Stimulated activated naive CD4-positive, alpha-beta T cell (primary cell): ENCODE results near the gene AOC2.
"Not testable (repeated sequence)": the region's sequence is repeated elsewhere in the genome, so short reads cannot be mapped to it uniquely, and the experiment has no call there.

Experiments used
- DNase-seq, 6 experiments: peaks; one replicate each; lab custom pipeline; 2025; lab: John Stamatoyannopoulos, UW

Gene AOC2

DNA sequence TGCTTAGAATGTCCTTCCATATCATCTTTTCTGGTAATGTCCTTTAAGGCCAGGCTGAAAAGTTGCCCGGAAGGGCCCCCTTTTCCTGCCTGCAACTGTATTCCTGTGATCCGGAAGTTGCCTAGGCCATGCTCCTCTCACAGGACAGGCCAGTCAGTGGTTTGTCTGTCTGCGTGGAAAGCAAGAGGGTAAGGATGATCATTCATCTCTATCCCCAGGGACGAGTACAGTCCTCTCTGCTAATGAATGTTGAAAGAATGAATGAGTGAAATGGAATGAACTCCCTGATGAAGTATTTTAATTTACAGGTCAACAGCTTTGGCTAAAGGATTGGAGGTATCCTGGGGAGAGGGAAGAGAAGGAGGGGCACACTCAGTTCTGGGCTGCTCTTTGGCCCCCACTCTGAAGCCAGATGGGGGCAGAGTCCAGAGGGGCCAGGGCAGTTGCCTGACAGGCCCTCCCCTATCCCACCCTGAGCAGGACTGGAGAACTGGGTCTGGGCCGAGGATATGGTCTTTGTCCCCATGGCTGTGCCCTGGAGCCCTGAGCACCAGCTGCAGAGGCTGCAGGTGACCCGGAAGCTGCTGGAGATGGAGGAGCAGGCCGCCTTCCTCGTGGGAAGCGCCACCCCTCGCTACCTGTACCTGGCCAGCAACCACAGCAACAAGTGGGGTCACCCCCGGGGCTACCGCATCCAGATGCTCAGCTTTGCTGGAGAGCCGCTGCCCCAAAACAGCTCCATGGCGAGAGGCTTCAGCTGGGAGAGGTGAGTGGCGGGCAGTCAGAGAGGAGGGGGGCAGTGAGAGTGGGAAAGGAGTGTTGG lies 9.8 kb downstream of the AOC2 start:
- DNase-seq, result no peak

- DNase-seq, result no peak
Observed at GRCh38 chr17:42855048-42855596, 10.7 kb downstream of the AOC2 start.

DNA sequence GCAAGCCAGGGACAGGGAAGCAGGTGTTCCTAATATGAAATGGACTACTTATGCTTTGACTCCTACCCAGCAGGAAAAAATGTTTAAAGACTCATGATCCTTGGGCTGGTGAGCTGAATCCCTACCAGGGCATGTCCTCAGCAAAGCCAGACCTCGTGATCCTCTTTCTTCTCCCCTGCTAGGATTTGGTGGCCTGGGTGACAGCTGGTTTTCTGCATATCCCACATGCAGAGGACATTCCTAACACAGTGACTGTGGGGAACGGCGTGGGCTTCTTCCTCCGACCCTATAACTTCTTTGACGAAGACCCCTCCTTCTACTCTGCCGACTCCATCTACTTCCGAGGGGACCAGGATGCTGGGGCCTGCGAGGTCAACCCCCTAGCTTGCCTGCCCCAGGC lies 11.7 kb downstream of the AOC2 start:
- not testable (repeated sequence) for DNase-seq

- not testable (repeated sequence) for DNase-seq
Observed at GRCh38 chr17:42856516-42856915, 12.1 kb downstream of the AOC2 start.

DNA sequence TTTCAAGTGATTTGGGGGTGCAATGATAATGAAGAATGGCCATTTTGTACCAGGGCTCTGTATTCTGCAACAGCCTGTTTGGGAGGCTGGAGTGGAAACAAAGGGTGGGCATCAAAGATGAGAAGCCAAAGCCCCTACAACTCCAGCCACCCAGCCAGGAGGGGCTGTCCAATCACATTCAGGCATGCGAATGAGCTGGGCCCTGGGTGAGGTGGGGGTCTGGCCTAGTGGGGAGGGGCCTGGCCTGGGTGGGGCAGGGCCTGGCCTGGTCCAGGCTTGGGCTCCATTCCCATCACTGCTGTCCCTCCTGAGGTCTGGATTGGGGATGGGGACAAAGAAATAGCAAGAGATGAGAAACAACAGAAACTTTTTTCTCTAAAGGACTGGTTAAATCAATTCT lies 13.0 kb downstream of the AOC2 start:
- no peak for DNase-seq

- no peak for DNase-seq
Observed at GRCh38 chr17:42865638-42866094, 21.3 kb downstream of the AOC2 start.

- DNase-seq, result no peak
Observed at GRCh38 chr17:42866216-42866615, 21.8 kb downstream of the AOC2 start.

GRCh38 chr17:42866631-42867575 lies 22.5 kb downstream of the AOC2 start:
- no peak for DNase-seq

DNA sequence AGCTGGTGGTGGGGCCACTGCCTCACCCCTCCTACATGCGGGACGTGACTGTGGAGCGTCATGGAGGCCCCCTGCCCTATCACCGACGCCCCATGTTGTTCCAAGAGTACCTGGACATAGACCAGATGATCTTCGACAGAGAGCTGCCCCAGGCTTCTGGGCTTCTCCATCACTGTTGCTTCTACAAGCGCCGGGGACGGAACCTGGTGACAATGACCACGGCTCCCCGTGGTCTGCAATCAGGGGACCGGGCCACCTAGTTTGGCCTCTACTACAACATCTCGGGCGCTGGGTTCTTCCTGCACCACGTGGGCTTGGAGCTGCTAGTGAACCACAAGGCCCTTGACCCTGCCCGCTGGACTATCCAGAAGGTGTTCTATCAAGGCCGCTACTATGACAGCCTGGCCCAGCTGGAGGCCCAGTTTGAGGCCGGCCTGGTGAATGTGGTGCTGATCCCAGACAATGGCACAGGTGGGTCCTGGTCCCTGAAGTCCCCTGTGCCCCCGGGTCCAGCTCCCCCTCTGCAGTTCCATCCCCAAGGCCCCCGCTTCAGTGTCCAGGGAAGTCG lies 23.4 kb downstream of the AOC2 start:
- DNase-seq, result not testable (repeated sequence)

DNA sequence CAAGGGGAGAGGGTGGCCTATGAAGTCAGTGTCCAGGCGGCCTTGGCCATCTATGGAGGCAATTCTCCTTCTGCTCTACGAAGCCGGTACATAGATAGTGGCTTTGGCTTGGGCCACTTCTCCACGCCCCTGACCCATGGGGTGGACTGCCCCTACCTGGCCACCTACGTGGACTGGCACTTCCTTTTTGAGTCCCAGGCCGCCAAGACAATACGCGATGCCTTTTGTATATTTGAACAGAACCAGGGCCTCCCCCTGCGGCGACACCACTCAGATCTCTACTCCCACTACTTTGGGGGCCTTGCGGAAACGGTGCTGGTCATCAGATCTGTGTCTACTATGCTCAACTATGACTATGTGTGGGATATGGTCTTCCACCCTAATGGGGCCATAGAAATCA lies 24.0 kb downstream of the AOC2 start:
- DNase-seq, result no peak

- no peak for DNase-seq
Observed at GRCh38 chr17:42871647-42872046, 27.3 kb downstream of the AOC2 start.

DNA sequence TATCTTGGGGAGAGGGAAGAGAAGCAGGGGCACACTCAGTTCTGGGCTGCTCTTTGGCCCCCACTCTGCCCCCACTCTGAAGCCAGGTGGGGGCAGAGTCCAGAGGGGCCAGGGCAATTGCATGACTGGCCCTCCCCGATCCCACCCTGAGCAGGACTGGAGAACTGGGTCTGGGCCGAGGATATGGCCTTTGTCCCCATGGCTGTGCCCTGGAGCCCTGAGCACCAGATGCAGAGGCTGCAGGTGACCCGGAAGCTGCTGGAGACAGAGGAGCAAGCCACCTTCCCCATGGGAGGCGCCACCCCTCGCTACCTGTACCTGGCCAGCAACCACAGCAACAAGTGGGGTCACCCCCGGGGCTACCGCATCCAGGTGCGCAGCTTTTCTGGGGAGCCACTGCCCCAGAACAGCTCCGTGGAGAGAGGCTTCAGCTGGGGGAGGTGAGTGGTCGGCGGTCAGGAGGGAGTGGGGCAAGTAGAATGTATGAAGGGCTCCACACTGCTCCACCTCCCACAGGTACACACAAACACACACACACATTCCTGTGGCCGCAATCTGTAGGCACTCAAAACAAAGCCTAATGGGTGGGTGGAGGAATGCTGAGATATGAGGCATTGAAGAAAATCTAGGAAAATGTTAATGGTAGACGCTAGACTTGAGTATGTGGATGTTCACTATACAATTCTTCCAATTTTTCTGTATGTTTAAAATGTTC lies 28.0 kb downstream of the AOC2 start:
- no peak for DNase-seq

GRCh38 chr17:42873315-42873714 lies 28.9 kb downstream of the AOC2 start:
- no peak for DNase-seq

GRCh38 chr17:42873932-42874695 lies 29.7 kb downstream of the AOC2 start:
- DNase-seq, result not testable (repeated sequence)

DNA sequence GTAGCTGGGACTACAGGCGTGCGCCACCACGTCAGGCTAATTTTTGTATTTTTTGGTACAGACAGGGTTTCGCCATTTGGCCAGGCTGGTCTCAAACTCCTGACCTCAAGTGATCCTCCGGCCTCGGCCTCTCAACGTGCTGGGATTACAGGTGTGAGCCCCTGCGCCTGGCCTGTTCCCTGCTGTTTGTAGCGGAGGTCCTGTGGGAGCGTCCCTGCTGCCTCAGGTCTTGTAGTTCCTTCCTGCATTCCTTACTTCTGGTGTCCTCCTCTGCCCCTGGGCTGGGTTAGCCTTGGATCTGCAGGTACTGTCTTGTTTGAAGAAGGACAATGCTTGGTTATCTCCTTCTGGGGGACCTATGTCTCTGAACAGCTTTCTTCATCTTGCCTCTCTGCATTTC lies 32.7 kb downstream of the AOC2 start:
- DNase-seq, result no peak

GRCh38 chr17:42878123-42878880 lies 33.9 kb downstream of the AOC2 start:
- DNase-seq, result no peak

DNA sequence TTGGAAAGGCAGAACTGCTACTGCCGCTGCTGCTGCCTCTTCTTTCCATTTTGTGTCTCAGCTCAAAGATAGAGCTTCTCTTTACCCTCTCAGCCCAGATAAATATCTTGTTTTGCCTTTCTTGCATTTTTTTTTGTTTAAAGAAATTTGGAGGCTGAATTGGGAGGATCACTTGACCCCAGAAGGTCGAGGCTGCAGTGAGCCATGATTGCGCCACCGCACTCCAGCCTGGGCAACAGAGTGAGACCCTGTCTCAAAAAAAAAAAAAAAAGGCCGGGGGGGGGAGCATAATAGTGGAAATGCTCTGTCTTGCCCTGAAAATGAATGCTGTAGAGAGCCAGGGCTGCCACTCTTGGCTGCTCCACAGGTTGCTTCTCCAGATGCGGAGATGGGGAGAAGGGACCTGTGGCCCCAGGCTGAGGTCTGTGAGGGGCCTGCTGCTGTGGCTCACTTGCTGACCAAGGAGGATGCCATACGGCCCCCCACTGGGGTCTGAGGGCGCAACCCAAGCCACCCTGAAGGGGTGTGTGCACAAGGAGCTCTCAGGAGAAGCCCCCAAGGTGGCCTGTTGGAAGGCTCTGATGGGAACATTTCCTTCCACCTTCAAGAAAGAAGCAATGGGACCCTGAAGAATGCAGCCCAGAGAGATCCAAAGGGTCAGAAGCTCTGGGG lies 34.7 kb downstream of the AOC2 start:
- DNase-seq, result no peak

GRCh38 chr17:42879596-42879985 lies 35.2 kb downstream of the AOC2 start:
- DNase-seq, result no peak

GRCh38 chr17:42880776-42881310 lies 36.5 kb downstream of the AOC2 start:
- no peak for DNase-seq
